Stimulated activated CD4-positive, alpha-beta T cell treated with anti-CD3 and anti-CD28 coated beads, Interleukin-15, amount 100 ng/mL, for 48 hours (primary cell): ENCODE results near the gene CCN2.

ENCODE experiments used
- DNase-seq, 2 donors: peaks; one replicate each; pipeline ENCODE4 v3.0.0-alpha.2; 2020; ENCODE audit warnings: low read depth in 2 of 2

CCN2 gene

GRCh38 chr6:131950767-131951575 is at the start of gene CCN2:
CCN2 (minus strand) TSS chr6:131951372; CDS start chr6:131951172, 200 bp downstream.
- DNase-seq: no peak

GRCh38 chr6:132000296-132000695 is 49.1 kb upstream of the CCN2 start:
- DNase-seq: no peak

GRCh38 chr6:131999545-132000146 is 48.5 kb upstream of the CCN2 start:
- DNase-seq: no peak

- no peak for DNase-seq
Measured at GRCh38 chr6:131998255-131998982, 47.2 kb upstream of the CCN2 start.

GRCh38 chr6:131997429-131998153 is 46.4 kb upstream of the CCN2 start:
- no peak for DNase-seq

- DNase-seq: no peak
Measured at GRCh38 chr6:131995917-131996316, 44.7 kb upstream of the CCN2 start.

GRCh38 chr6:131992557-131992956 is 41.4 kb upstream of the CCN2 start:
- DNase-seq: no peak

GRCh38 chr6:131989036-131989435 is 37.9 kb upstream of the CCN2 start:
- DNase-seq: no peak

- no peak for DNase-seq
Measured at GRCh38 chr6:131982740-131983259, 31.6 kb upstream of the CCN2 start.

GRCh38 chr6:131981624-131981978 is 30.4 kb upstream of the CCN2 start:
- no peak for DNase-seq

- DNase-seq: no peak
Measured at GRCh38 chr6:131980791-131981623, 29.8 kb upstream of the CCN2 start.

GRCh38 chr6:131980338-131980790 is 29.2 kb upstream of the CCN2 start:
- no peak for DNase-seq

- no peak for DNase-seq
Measured at GRCh38 chr6:131979515-131980337, 28.6 kb upstream of the CCN2 start.

- no peak for DNase-seq
Measured at GRCh38 chr6:131978522-131978921, 27.4 kb upstream of the CCN2 start.

GRCh38 chr6:131976545-131977061 is 25.4 kb upstream of the CCN2 start:
- no peak for DNase-seq

- no peak for DNase-seq
Measured at GRCh38 chr6:131972741-131973140, 21.6 kb upstream of the CCN2 start.

- DNase-seq: no peak
Measured at GRCh38 chr6:131970076-131970859, 19.1 kb upstream of the CCN2 start.

- no peak for DNase-seq
Measured at GRCh38 chr6:131968656-131969055, 17.5 kb upstream of the CCN2 start.

- no peak for DNase-seq
Measured at GRCh38 chr6:131967948-131968347, 16.8 kb upstream of the CCN2 start.
